GM18861 (cell line): ENCODE measurements around the gene DPP4.

ENCODE experiments used
- ATAC-seq: cut with Tn5 transposase; IDR thresholded peaks from one replicate; pipeline ENCODE4 v1.9.1; 2021; ENCODE audit not compliant: unreplicated experiment

Gene DPP4

DNA sequence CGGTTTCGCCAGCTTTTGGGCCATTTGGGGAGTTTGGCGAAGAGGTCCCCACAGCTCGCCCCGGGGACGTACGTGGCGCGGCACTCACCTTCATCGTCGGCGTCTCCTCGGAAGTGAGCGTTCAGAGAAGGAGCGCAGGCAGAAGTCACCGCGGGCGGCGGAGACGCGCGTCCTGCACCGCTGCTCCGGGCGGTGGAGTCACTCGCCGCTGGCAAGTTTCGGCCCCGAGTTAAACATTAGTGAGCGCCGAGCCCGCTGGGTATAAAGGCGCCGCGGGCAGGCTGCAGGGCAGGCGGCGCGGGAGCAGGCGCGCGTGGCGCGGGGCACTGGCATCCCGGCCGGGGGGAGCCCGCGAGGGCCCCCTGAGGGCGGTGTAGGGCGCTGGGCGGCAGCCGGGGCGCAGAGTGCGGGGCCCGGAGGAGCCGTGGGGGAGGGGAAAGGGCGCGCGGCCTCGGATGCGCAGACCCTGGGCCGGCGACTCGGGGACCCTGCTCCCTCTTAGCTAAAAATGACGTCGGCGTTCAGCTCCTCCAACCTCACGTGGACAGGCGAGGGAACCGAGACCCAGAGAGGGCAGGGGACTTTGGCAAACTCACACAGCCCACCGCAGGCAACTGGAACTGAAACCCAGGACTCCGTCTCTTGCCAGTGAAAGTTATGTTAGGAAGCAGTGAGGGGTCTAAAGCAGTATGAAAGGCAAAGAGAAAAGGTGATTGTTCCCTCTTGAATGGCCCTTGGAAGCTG is at the start of gene DPP4:
Gene DPP4, minus strand, starts transcription at position 328 of the 744 bp plus-strand sequence. Its CDS starts 234 bp downstream, at position 94.
- peak; percentile 81 for ATAC-seq

GRCh38 chr2:162118166-162119031 is 44.4 kb upstream of the DPP4 start:
- no peak for ATAC-seq

DNA sequence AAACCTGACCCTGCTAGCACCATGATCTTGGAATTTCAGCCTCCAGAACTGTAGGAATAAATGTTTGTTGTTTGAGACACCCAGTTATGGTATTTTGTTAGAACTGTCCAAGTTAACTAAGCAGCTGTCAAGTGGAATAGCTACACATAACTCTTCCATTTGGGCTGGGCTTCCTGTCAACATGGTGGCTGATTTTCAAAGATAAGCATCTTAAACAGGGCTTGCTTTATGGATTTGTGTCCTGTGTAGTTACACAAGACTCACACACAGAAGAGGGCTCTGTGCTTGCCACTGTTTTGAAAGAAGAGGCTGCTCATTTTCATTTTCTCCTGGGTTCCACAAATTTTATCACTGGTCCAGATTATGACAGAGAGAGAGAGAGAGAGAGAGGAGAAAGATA is 42.3 kb upstream of the DPP4 start:
- no peak for ATAC-seq

- ATAC-seq, result no peak
Measured at GRCh38 chr2:162115076-162115475, 41.1 kb upstream of the DPP4 start.

DNA sequence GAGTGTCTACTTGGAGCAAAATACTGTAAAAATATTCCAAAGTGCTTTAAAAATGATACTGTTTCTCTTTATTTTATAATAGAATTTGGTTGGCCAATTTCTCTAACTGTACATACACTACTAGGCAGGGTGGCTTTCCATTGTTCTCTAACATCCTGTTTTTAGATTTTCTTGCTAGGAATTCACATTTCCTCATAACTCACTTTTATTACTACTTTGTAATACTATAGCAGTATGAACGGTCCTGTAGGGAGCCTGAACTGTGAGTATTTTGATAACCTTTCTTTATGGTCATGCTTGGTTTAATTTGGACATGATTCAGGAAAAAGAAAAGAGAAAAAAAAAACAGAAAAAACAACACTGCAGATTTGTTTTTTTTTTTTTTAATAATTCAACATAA is 40.3 kb upstream of the DPP4 start:
- no peak for ATAC-seq

GRCh38 chr2:162113776-162114168 is 39.8 kb upstream of the DPP4 start:
- ATAC-seq, result no peak

DNA sequence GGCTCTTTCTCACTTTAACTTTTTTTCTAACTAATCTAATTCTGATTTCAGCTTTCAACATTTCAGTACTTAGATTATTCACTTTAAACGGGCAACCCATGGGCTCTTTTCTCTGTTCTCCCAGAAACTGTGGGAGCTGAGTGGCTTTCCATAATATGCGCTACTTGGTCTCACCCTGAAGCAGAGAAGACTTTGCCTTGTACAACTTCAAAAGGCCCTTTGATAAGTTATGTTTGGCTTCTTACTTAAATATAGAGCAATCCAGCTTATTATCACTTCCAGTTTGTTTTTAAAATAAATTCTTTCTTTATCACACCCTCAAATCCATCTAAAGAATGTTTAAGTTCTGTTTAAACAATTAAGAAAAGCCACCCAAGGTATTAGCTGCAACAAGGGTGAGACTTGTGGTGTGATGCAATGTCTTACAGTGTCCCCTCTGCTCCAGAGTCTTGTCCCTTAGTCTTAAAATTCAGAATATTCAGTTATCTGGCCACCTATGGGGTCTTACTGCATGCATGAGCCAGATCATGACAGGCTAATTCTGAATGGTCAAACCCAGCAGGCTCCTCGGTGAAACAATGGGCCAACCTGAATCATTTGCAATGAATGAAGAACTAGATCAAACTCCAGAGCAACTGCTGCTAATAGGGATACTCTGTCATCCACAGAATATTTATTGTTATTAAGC is 39.2 kb upstream of the DPP4 start:
- no peak for ATAC-seq

DNA sequence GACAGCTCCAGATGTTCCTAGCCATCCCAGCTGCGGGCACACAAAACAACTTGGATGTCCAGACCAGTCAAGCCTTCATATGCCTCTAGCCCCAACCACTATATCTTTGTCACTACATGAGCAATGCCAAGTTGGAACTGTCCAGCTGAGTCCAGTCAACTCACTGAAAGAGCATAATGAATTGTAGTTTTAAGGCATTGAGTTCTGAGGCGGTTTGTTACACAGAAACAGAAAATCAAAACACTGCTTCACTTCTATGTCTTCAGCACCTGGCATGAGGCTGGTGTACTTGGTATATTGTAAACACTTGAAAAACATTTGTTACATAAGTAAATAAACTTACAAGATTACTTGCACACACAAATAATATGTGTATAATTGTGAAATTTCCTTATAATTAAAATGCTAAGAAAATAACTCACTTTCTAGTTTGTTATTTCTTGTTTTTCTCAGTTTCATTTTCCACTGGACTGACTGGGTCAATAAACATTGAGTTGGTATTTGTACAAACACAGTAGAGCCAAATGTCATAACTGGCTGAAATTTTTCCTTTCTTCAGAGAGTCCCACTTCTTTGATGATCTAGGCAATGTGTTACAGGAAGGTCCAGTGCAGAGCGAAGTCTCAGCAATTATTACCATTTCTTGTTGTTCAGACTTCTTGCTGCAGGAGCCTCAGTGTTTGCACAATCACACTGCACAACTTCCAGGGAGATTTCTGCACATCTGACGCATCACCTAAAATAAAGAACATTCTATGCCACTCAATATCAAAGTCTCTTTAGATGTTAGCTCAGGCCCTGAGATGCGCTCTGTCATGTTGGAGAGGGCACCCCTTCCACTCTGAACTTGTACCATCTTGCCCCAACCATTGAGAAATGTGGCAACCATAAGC is 38.2 kb upstream of the DPP4 start:
- no peak for ATAC-seq

DNA sequence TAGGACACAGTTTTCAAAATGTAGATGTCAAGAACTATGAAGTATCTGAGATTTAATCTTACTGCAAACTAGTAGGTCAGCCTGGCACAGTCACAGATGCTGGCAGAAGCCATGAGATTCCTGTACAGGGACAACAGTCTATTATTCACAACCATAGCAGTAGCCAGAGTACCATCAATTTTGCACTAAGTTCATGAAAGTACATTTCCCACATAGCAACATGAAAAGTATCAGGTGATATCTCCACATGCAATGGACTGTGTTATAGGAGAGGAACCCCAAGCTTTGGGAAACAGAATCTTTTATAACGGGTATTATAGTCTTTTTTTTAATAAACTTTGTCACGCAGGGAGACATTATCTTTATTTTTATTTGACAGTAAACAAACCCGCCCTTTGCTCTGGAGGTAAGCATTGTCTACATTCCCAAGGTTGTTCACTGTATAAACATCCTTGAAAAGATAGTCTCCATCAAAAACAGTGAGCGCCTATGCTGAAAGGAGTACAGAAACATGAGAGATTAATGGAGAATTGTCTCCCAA is 33.4 kb upstream of the DPP4 start:
- no peak for ATAC-seq

GRCh38 chr2:162106746-162107145 is 32.7 kb upstream of the DPP4 start:
- ATAC-seq, result no peak

DNA sequence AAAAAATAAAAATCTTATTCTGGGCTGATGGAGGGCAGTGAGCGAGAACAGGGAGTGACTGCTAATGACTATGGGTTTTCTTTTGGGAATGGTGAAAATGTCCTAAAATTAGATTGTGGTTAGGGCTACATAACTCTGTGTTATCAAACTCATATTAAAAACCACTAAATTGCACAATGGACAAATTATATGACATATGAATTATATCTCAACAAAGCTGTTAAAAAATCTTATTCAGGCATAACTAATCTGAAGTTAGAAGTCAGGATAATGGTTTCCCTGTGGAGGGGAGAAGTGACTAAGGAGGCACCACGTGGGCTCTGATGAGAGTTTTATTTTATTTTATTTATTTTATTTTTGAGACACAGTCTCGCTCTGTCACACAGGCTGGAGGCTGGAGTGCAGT is 32.1 kb upstream of the DPP4 start:
- no peak for ATAC-seq

- no peak for ATAC-seq
Measured at GRCh38 chr2:162103443-162104009, 29.5 kb upstream of the DPP4 start.

DNA sequence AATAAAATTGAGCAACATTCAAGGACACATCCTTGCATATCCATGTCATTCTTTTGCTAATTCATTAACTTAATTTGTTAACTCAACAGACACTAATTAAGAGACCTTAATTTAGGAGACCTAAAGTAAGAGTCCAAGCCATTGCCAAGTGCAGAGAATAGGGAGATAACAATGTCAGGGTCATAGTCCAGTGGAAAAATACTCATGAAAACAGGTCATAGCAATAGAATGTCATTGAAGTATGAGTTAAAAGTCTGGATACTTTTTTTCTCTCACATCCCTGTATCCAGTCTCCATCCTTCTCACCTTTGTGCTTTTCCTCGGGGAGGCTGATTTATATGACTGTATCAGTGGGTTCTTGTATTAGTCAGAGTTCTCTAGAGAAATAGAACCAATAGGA is 26.6 kb upstream of the DPP4 start:
- no peak for ATAC-seq

DNA sequence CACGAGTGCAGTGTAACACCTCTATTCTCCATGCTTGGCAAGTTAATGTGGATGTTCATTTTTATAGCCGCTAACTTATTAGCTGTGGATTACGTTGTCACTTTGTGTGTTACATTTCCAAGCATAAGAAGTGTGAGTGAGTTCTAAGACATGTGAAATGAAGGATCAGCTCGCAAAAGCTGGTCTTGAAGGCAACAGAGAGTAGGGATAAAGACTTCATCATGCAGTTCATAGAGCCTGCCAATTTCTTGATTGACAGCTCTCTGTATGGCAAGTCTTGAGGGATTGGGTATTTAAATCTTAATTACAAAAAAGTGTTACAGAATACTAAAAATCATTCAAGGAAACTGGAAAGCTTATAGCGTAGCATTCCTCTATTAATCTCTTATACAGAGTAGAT is 25.8 kb upstream of the DPP4 start:
- no peak for ATAC-seq

DNA sequence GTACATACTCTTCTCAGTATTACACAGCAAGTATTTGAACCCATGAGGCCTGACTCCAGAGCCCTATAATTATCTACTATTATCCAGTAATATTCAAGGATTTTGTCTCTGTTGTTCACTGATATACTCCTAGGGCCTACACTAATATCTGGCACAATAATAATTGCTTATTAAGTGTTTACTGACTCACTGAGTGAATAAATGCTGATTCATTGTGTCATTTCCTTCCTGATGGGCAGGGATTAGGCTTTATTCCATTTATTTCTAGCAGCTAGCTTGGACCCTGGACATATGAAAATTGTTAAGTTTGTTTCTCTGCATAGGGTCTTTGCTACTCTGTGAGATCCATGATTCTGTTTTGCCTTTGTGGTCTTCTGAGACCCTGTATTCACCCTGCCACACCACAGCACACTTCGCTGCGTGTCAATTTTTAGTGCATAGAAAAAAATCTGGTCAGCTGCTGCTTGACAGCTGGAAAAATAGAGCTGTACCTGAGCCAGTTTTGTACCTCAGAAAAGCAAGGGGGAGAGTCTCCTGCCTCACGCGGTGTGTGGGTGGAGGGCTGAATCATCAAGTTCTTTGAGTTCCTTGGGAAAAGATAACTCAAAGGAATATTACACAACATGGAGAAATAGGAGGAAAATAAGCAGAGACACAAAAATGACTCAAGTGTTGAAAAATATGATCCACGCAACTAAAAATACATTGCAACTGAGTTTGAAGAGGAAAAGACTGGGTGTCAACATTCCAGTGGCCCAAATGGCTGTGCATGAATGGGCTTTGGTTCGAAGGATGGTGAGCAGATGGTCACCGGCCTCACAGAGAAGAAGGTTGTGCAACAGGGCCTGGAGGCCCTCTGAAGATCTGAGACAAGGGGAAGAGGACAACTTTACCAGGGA is 18.9 kb upstream of the DPP4 start:
- ATAC-seq, result no peak

DNA sequence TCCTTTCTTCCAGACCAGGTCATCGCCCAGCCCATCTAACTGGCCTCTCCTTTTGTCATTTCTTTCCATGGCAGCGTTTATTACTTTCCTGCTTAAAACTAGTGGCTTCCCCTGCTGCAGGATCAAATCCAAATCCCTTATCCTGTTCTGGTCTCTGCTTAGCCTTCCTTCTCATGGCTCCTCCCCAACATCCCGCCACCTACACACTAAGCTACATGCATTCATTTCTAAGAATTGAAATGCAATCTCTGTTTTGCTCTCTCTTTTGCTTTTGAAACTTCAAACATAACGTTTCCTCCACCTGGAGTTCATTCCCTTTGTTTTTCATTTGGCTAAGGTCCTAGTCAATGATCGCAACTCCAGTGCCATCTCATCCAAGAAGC is 18.0 kb upstream of the DPP4 start:
- ATAC-seq, result no peak

GRCh38 chr2:162091325-162092007 is 17.5 kb upstream of the DPP4 start:
- peak; percentile 75 for ATAC-seq

GRCh38 chr2:162090109-162090508 is 16.1 kb upstream of the DPP4 start:
- ATAC-seq, result no peak

DNA sequence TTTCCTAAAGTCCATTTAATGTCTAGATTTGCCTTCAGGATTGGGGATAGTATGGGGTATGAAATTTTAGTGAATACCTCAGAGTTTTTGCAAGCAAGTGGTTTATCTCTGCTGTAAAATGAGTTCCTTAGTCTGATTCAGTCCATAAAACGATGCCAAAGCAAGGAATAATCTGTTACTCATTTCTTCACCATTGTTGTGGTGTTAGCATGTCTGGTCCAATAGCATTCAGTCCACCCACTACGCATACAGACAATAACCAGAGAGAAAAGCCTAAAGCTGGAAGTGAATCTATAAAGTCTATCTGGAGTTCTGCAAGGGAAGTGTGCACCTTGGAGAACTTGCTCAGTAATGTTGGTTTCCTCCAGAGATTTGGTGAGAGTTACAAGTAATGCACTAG is 12.9 kb upstream of the DPP4 start:
- ATAC-seq, result no peak
